Liver (tissue), 3 donors: ENCODE results near the gene TRIO.

Experiments
- CTCF ChIP-seq: fragments of 150-350 bp; IDR thresholded peaks from 2 replicates; pipeline ENCODE4 v1.5.1; 2017; ENCODE audit warnings: improper control_type of control experiment, low read depth, low read length; ENCODE audit not compliant: missing input control
- NR2F2 ChIP-seq: IDR thresholded peaks from 2 replicates; pipeline ENCODE4 v1.6.1; 2016; ENCODE audit warnings: antibody characterized with exemption
- REST ChIP-seq: IDR thresholded peaks from 2 replicates; pipeline ENCODE4 v1.6.1; 2016; ENCODE audit warnings: antibody characterized with exemption, mild to moderate bottlenecking
- donor health status: healthy.
- donor health status: healthy.

GRCh38 chr5:14351086-14351661, 208.0 kb downstream of the TRIO start:
- TF ChIP-seq CTCF (no peak), NR2F2 (no peak), REST (no peak)
